Measurements from ENCODE around the gene HVCN1.

The HVCN1 gene

DNA sequence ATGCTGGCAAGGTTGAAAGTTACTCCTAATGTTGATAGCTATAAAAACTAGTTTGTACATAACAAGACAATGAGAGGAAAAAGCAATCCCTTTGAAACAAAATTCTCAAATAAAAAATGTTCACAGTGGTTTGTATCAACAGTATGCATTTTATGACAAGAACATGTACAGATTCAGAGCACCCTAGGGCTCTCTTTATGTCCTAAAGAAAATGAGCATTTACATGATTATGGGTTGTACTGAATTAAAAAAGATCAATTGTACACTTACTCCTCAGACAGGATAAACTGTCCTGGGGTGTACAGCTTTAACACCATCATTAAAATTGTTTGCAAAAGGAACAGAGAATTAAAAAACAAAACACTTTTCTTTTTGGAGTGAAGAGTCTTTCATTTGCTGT lies 31.6 kb upstream of the HVCN1 start:
- DNase-seq (ENCODE audit: low read depth, low spot score) = no peak
- ChIA-PET POLR2A (no interaction called here), CTCF (no interaction called here)
- H3K4me3 ChIP-seq (ENCODE audit: low read depth, low read length) = no peak overlapping the region
- TF ChIP-seq, protein P1, sequence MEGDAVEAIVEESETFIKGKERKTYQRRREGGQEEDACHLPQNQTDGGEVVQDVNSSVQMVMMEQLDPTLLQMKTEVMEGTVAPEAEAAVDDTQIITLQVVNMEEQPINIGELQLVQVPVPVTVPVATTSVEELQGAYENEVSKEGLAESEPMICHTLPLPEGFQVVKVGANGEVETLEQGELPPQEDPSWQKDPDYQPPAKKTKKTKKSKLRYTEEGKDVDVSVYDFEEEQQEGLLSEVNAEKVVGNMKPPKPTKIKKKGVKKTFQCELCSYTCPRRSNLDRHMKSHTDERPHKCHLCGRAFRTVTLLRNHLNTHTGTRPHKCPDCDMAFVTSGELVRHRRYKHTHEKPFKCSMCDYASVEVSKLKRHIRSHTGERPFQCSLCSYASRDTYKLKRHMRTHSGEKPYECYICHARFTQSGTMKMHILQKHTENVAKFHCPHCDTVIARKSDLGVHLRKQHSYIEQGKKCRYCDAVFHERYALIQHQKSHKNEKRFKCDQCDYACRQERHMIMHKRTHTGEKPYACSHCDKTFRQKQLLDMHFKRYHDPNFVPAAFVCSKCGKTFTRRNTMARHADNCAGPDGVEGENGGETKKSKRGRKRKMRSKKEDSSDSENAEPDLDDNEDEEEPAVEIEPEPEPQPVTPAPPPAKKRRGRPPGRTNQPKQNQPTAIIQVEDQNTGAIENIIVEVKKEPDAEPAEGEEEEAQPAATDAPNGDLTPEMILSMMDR (IDR thresholded peaks at IDR 0.05; ENCODE audit: insufficient read depth, low read length, missing control alignments) = no peak

DNA sequence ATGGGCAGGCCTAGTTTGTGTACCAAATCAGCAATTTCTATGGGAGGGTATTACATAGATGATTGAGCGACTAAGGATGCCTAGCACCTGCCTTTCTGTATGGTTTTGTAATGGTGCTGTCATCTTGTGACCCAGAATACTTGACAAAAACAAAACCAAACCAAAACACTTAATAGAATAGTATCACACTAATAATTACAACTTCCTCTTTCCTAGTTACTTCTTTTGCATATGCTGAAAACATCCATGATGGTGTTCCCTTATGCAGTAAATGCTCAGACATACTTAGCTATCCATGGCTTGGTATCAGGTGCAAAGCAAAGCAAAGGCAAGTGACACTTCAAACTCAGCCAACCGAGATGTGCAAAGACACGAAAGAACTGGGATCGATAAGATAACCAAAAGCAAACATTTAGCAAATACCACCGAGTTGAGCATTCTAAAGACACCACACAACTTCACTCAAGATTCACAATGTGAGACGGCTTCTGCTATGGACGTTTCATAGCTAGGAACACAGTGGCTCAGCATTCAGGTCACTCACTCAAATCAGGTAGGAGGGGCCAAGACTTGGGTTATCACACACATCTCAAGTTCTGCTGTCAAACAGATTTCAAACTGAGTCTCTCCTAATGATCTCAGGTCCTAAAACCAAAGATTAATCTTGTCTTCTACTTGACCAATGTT lies 29.4 kb upstream of the HVCN1 start:
- DNase-seq (ENCODE audit: low read depth, low spot score) = no peak
- H3K4me3 ChIP-seq (ENCODE audit: low read depth, low read length) = no peak overlapping the region
- ChIA-PET POLR2A (no interaction called here), CTCF (no interaction called here)
- TF ChIP-seq, protein P1 (IDR thresholded peaks at IDR 0.05; ENCODE audit: insufficient read depth, low read length, missing control alignments) = no peak

DNA sequence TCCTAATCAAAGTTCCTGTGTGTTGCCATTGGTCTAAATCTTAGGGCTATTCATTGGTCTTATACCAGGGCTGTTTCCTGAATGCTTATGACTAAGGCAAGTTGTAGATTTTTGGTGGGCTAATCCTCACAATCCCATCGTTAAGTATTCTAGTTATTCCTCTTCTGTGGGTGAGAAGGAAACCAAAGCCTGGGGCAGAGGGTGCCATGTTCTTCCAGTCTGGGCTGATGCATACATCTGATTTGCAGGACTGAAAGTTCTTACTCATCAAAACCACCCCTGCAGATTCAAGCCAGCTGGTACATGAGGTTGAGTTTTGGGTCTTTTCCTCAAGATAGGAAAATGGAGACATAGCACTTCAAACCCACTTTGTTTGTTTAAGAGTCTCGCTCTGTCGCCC lies 28.1 kb upstream of the HVCN1 start:
- no peak for DNase-seq (ENCODE audit: low read depth, low spot score)
- TF ChIP-seq, protein P1 (IDR thresholded peaks at IDR 0.05; ENCODE audit: insufficient read depth, low read length, missing control alignments) = no peak
- no peak overlapping the region for H3K4me3 ChIP-seq (ENCODE audit: low read depth, low read length)
- ChIA-PET POLR2A (no interaction called here), CTCF (no interaction called here)

DNA sequence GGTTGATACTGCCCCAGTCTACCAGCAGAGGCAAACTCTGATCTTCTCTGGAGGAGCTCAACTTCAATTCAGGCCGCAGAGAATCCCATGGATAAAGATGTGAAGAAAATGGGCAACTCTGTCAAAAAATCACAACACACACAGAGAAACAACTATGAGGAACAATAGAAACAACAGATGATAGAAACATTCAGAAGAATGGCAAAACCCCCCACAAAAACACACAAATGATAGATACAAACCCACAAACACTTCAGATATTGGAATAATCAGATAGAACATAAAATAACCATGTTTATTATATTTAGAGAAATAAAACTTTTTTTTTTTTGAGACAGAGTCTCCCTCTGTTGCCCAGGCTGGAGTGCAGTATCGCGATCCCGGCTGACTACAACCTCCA lies 20.0 kb upstream of the HVCN1 start:
- TF ChIP-seq, protein P1 (IDR thresholded peaks at IDR 0.05; ENCODE audit: insufficient read depth, low read length, missing control alignments) = no peak
- ChIA-PET CTCF (no interaction called here), POLR2A (no interaction called here)
- H3K4me3 ChIP-seq (ENCODE audit: low read depth, low read length) = no peak overlapping the region
- no peak for DNase-seq (ENCODE audit: low read depth, low spot score)

DNA sequence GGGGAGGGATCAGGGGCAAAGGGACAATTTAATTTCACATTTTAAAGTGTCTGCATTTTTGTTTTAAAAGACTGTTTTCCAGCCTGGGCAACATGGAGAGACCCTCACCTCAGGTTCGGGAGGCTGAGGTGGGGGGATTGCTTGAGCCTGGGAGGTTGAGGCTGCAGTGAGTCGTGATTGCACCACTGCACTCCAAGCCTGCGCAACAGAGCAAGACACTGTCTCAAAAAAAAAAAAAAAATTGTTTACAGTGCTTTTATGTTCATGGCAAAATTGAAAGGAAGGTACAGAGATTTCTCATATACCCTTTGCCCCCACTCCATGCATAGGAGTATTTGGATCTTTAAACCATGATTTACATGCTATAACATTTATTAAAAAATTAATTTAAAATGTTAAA lies 16.4 kb upstream of the HVCN1 start:
- POLR2A ChIA-PET = no interaction called here

DNA sequence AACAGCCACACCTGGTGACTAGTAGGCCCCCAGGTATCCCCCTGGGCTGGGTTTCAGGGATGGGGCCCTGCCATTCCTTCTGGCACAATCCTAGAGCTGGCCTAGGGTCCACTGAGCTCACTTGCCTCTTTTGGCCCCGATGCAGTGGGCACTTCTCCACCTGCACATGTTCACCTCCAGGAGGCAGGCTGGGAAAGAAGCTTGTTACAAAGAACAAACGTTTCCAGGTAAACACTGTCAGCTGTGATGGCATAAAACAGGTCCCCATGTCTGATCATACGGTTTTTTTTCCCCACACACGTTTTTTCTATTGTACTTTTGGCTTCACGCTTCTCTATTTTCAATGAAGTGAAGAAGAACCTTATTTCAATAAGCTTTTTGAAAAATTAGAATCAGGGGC lies 15.8 kb upstream of the HVCN1 start:
- TF ChIP-seq, protein P1 (IDR thresholded peaks at IDR 0.05; ENCODE audit: insufficient read depth, low read length, missing control alignments) = no peak
- H3K4me3 ChIP-seq (ENCODE audit: low read depth, low read length) = no peak overlapping the region
- CTCF ChIA-PET = interaction anchor here (0.8 to 1.2 kb wide), 2 partner anchors 9 to 183 kb away, joined by 3 to 4 read pairs; no protein-coding TSS in a partner anchor
- POLR2A ChIA-PET = no interaction called here
- DNase-seq (ENCODE audit: low read depth, low spot score) = no peak

More for the DNA sequence above, 16.4 kb upstream of the HVCN1 start:
- TF ChIP-seq, protein P1 (IDR thresholded peaks at IDR 0.05; ENCODE audit: insufficient read depth, low read length, missing control alignments) = no peak
- no peak overlapping the region for H3K4me3 ChIP-seq (ENCODE audit: low read depth, low read length)
- CTCF ChIA-PET = interaction anchor here (0.8 to 1.2 kb wide), 3 partner anchors 8 to 183 kb away, joined by 3 to 4 read pairs (median 3); no protein-coding TSS in a partner anchor
- DNase-seq (ENCODE audit: low read depth, low spot score) = no peak
